SK-N-MC (cell line): ENCODE results near the gene MAGI2.

ENCODE experiments used
- EZH2 ChIP-seq: fragments of 200-600 bp; sonication (generic); IDR thresholded peaks from one replicate; pipeline ENCODE4 v1.6.1; 2017; ENCODE audit warnings: antibody characterized with exemption
- FOXP2 ChIP-seq: optimal IDR thresholded peaks from 2 replicates; pipeline ENCODE3; 2011; ENCODE audit warnings: mild to moderate bottlenecking, moderate library complexity; ENCODE audit not compliant: insufficient read depth; ENCODE audit errors: extremely low read length, control extremely low read depth
- POLR2AphosphoS5 ChIP-seq: IDR thresholded peaks from 2 replicates; pipeline ENCODE4 v1.6.1; 2012; ENCODE audit warnings: mild to moderate bottlenecking, low read depth, low read length, borderline replicate concordance

GRCh38 chr7:79084423-79084822 lies 369.0 kb downstream of the MAGI2 start:
- TF ChIP-seq POLR2AphosphoS5 (no peak), FOXP2 (no peak), EZH2 (no peak)
